Measurements from ENCODE around the gene LCAT.

DNA sequence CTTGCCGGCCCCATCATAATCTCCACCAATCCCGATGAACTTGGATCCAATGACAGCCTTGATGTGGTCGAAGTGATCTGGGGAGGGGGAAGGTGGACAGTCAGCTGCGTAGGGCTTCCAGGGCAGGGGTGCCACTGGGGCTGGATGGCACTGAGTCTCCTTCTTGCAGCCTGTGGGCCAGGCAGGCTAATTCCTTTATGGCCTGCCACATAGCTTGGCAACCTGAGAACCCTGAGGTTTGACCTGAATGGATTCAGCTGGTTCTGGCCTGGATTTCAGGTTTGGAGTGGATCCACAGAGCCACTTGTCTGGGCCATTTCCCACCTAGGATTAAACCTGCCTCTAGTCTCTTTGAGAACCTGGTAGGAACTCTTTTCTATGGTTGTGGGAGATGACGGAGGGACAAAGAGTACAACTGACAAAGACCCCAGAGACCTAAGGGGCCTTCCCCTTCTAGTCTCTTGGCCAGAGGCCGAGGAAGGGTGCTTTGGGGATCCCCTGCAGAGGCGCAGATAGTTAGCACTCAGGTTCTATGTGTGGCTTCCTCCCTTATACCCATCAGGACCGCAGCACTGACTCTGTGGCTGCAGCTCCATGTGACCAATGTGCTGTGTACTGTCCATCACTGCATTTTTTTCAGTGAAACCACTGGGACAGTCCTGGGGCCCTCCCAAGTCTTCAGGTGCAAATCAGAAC lies 45.5 kb upstream of the LCAT start:
- TF ChIP-seq CTCF (IDR thresholded peaks at IDR 0.05) (no peak), POLR2A (IDR thresholded peaks at IDR 0.05) (no peak)

Measured in right lobe of liver (tissue), 4 donors.